Measurements from ENCODE around the gene MOGAT2.

- TF ChIP-seq CTCF (IDR thresholded peaks at IDR 0.05) (no peak), POLR2A (IDR thresholded peaks at IDR 0.05) (no peak)
These were observed 63.7 kb downstream of the MOGAT2 start for GRCh38 chr11:75781296-75781695.

All from Peyer's patch (tissue), 4 donors.